ENCODE results near the gene PDX1. TPM values are rescaled to one million over a fixed set of nuclear protein-coding genes. Genes with fewer than 3 reads are reported as not detected.
"Not testable (repeated sequence)": the region's sequence is repeated elsewhere in the genome, so short reads cannot be mapped to it uniquely, and the experiment has no call there.

PDX1 gene
- total RNA-seq, 1 donor from 2014 or later = not detected

DNA sequence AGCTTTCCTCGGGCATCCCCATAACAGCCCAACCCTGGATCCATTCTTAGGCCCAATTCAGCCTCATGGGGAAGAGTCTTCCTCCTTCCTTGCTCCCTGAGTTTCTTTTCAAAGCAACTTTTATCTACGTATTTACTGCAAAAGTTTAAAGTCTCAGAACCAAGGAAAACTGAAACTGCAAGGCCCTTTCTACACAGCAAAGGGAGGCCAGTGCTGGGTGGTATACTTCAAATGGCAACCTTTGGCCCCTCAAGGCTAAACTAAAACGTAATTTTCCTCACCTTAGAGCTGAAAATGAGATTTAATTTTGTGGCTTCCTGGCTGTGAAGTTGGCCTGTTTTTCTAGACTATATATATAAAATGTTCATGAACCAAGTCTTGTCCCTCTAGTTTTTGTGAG lies 43.7 kb downstream of the PDX1 start:
- no peak for DNase-seq
- H3K27me3 ChIP-seq = peaks cover 95% of the 10 kb centered on the region
- intact Hi-C loops (cut with DNase I) = no loop called here

DNA sequence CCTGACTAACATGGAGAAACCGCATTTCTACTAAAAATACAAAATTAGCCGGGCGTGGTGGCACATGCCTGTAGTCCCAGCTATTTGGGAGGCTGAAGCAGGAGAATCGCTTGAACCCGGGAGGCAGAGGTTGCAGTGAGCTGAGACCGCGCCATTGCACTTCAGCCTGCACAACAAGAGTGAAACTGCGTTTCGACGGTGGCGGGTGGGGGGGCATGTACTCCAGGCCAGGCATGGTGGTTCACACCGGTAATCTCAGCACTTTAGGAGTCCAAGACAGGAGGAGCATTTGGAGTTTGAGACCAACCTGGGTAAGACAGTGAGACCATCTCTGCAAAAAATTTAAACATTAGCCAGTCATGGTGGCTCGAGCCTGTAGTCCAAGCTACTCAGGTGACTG lies 44.4 kb downstream of the PDX1 start:
- H3K27ac ChIP-seq; H3K9me3 ChIP-seq; ATAC-seq; H3K4me3 ChIP-seq; H3K36me3 ChIP-seq; intact Hi-C loops (cut with DNase I); DNase-seq: not testable (repeated sequence)
- H3K27me3 ChIP-seq = peaks cover 95% of the 10 kb centered on the region
- H3K4me1 ChIP-seq = peaks cover 20% of the 10 kb centered on the region

More for the DNA sequence above, 43.7 kb downstream of the PDX1 start:
- Histone ChIP-seq H3K4me1 (peaks cover 20% of the 10 kb centered on the region), H3K36me3 (no peaks in the 10 kb centered on the region), H3K27ac (no peak overlapping the region), H3K4me3 (no peak overlapping the region), H3K9me3 (no peaks in the 10 kb centered on the region)
- TF ChIP-seq, protein P1, sequence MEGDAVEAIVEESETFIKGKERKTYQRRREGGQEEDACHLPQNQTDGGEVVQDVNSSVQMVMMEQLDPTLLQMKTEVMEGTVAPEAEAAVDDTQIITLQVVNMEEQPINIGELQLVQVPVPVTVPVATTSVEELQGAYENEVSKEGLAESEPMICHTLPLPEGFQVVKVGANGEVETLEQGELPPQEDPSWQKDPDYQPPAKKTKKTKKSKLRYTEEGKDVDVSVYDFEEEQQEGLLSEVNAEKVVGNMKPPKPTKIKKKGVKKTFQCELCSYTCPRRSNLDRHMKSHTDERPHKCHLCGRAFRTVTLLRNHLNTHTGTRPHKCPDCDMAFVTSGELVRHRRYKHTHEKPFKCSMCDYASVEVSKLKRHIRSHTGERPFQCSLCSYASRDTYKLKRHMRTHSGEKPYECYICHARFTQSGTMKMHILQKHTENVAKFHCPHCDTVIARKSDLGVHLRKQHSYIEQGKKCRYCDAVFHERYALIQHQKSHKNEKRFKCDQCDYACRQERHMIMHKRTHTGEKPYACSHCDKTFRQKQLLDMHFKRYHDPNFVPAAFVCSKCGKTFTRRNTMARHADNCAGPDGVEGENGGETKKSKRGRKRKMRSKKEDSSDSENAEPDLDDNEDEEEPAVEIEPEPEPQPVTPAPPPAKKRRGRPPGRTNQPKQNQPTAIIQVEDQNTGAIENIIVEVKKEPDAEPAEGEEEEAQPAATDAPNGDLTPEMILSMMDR (IDR thresholded peaks at IDR 0.05) = no peak
- ATAC-seq = no peak

DNA sequence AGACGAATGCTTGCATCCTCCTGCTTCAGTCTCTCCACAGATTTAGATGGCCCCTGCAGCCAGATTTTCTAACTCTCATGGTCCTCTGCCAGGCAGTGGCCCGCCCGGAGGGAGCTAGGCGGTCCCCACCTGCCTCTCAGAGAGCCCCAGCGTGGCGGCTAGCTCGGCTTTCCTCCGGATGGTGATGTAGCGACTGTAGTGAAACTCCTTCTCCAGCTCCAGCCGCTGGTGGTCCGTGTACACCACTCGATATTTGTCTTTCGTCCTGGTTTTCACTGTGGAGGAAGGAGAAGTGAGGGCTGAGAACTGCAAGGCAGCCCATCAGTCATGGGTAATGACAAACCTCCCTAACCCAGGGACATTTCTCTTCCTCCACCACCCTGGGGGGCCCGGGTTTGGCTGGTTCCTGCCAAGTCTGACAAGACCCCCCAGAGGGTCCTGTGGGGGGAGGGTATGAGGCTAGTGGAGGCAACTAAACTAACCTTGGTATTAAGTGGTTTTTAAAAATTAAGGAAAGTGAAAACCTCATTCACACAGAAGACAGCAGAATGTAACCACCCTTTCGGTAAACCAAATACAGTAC lies 45.0 kb downstream of the PDX1 start:
- TF ChIP-seq, protein P1 (IDR thresholded peaks at IDR 0.05) = no peak
- Histone ChIP-seq H3K4me1 (peaks cover 17% of the 10 kb centered on the region), H3K4me3 (no peak overlapping the region), H3K36me3 (no peaks in the 10 kb centered on the region), H3K9me3 (no peaks in the 10 kb centered on the region), H3K27ac (no peak overlapping the region), H3K27me3 (peaks cover 95% of the 10 kb centered on the region)
- DNase-seq (no peak), ATAC-seq (no peak)
- intact Hi-C loops (cut with DNase I) = no loop called here

DNA sequence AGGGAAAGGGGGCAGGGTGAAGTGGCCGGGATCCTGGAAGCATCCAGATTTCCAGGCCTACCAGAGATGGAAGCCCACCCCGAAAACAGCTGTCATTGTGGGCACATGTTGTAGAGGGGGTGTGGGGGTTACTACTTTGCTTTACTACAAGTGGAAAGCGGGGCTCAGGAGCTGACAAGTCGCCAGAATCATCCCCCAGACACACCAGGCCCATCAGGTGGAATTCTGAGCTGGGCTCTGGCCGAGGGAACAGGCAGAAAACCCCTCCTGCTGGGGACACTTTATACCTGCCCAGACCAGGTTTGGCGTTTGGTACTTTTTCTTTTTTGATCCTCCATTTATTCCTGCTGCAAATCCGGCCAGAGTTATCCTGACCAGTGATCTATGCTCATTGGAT lies 45.5 kb downstream of the PDX1 start:
- no peaks in the 10 kb centered on the region for H3K36me3 ChIP-seq
- DNase-seq (no peak), ATAC-seq (no peak)
- H3K4me1 ChIP-seq = peaks cover 12% of the 10 kb centered on the region
- H3K9me3 ChIP-seq = no peaks in the 10 kb centered on the region
- H3K27ac ChIP-seq = no peak overlapping the region
- H3K27me3 ChIP-seq = peaks cover 95% of the 10 kb centered on the region
- no peak overlapping the region for H3K4me3 ChIP-seq
- intact Hi-C loops (cut with DNase I) = no loop called here
- TF ChIP-seq, protein P1 (IDR thresholded peaks at IDR 0.05) = no peak

DNA sequence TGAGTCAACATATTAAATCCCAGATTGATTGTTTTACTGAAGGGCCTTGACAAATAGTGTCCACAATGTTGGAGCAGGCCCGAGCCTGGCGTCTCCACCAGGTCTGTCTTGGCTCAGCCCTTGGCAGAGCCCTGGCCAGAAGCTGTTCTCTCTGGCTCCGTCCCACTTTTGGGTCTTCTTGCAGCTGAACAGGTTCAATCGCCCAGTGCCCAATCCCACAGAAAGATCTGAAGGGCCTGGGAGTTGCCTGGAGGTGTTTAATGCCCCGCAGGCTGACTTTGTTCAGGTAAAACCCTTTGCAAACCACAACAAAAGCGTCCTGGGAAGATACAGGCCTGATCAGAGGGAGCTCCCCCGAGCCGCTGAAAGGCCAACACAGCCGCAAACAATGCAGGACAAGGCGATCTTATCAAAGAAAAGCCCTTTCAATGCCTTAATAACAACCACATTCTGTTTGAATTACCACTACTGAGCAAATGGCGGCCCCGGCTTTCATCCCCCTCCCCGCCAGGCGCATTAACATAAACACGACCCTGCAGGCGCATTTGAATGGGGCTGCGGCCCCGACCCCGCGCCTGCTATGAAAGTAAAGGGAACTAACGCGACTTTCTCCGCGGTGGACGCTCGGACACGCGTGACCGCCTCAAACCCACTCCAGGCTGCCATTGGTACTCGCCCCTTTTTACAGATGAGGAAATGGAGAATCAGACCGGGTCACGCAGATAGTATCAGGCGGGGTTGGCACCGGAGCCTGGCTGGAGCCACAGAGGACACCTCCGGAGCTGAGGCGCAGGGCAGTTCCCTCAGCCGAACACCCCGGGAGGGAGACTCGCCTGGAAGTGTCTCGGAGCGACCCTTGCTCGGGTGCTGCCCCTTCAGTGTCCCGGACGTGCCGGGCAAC lies 46.2 kb downstream of the PDX1 start:
- DNase-seq (no peak), ATAC-seq (no peak)
- intact Hi-C loops (cut with DNase I) = no loop called here
- H3K27ac ChIP-seq = no peak overlapping the region
- peaks cover 95% of the 10 kb centered on the region for H3K27me3 ChIP-seq
- no peaks in the 10 kb centered on the region for H3K36me3 ChIP-seq
- TF ChIP-seq, protein P1 (IDR thresholded peaks at IDR 0.05) = no peak
- H3K4me1 ChIP-seq = peaks cover 6% of the 10 kb centered on the region
- H3K4me3 ChIP-seq = no peak overlapping the region
- no peaks in the 10 kb centered on the region for H3K9me3 ChIP-seq

DNA sequence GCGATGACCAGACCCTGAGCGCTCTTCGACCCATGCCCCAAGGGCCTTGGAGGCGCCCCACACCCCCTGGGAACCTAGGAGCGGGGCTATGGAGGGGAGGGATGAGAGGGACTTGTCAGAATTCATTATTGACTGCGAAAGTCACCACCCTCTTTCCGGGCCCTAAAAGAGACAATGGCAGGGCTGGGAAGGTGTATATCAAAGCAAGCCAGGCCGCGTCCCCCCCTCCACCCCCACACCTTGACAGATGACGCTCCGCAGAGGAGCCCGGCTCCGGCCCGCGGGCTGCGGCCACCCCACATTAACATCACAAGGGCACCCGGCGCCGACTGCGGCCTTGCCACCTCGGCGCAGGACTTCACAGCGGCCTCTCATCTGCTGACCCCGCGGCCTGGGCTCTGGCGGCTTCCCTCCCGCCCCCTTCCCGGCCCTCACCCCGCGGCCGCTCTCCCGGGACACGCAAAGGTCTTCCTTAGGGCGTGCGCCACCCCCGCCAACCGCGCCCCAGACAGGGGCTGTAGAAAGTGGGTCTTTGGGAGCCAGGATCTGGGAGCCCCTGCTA lies 46.9 kb downstream of the PDX1 start:
- Histone ChIP-seq H3K9me3 (no peaks in the 10 kb centered on the region), H3K36me3 (no peaks in the 10 kb centered on the region), H3K4me1 (peaks cover 4% of the 10 kb centered on the region), H3K4me3 (no peak overlapping the region), H3K27ac (no peak overlapping the region), H3K27me3 (peaks cover 95% of the 10 kb centered on the region)
- intact Hi-C loops (cut with DNase I) = no loop called here
- TF ChIP-seq, protein P1 (IDR thresholded peaks at IDR 0.05) = no peak
- DNase-seq = no peak
- ATAC-seq = no peak

All from upper lobe of right lung (tissue), 1 donor.